Measurements from ENCODE around the gene CASP7. TPM values are rescaled to one million over a fixed set of nuclear protein-coding genes. Genes with fewer than 3 reads are reported as not detected.

CASP7 gene
- total RNA-seq, 1 donor from 2014 or later = 11.8 TPM

- Mint-ChIP-seq H3K27me3 (ENCODE audit: low read depth) (no peaks in the 10 kb centered on the region), H3K9me3 (peaks cover 5% of the 10 kb centered on the region), H3K4me3 (no peak overlapping the region), H3K27ac (no peak overlapping the region), H3K4me1 (peaks cover 22% of the 10 kb centered on the region), H3K36me3 (peaks cover 13% of the 10 kb centered on the region)
- no peak for TF ChIP-seq CTCF (IDR thresholded peaks at IDR 0.05; ENCODE audit: unreplicated experiment)
- no peak for DNase-seq (ENCODE audit: low spot score in 2 of 2, unreplicated experiment in 2 of 2)
Observed at GRCh38 chr10:113713640-113713982, 33.9 kb downstream of the CASP7 start.

GRCh38 chr10:113716109-113716910, 36.6 kb downstream of the CASP7 start:
- Mint-ChIP-seq H3K4me3 (no peak overlapping the region), H3K27ac (no peak overlapping the region), H3K27me3 (ENCODE audit: low read depth) (no peaks in the 10 kb centered on the region), H3K36me3 (peaks cover 24% of the 10 kb centered on the region), H3K9me3 (peaks cover 5% of the 10 kb centered on the region), H3K4me1 (peaks cover 7% of the 10 kb centered on the region)
- TF ChIP-seq CTCF (IDR thresholded peaks at IDR 0.05; ENCODE audit: unreplicated experiment) = no peak
- DNase-seq (ENCODE audit: low spot score in 2 of 2, unreplicated experiment in 2 of 2) = no peak

GRCh38 chr10:113718969-113719822, 39.5 kb downstream of the CASP7 start:
- Mint-ChIP-seq H3K27ac (no peak overlapping the region), H3K9me3 (peaks cover 5% of the 10 kb centered on the region), H3K4me1 (no peaks in the 10 kb centered on the region), H3K27me3 (ENCODE audit: low read depth) (no peaks in the 10 kb centered on the region), H3K36me3 (peaks cover 29% of the 10 kb centered on the region), H3K4me3 (no peak overlapping the region)
- no peak for DNase-seq (ENCODE audit: low spot score in 2 of 2, unreplicated experiment in 2 of 2)
- TF ChIP-seq CTCF (IDR thresholded peaks at IDR 0.05; ENCODE audit: unreplicated experiment) = no peak

GRCh38 chr10:113720386-113720785, 40.7 kb downstream of the CASP7 start:
- H3K4me3 Mint-ChIP-seq = no peak overlapping the region
- H3K27me3 Mint-ChIP-seq (ENCODE audit: low read depth) = no peaks in the 10 kb centered on the region
- no peaks in the 10 kb centered on the region for H3K4me1 Mint-ChIP-seq
- TF ChIP-seq CTCF (IDR thresholded peaks at IDR 0.05; ENCODE audit: unreplicated experiment) = no peak
- H3K9me3 Mint-ChIP-seq = peaks cover 5% of the 10 kb centered on the region
- H3K27ac Mint-ChIP-seq = no peak overlapping the region
- no peak for DNase-seq (ENCODE audit: low spot score in 2 of 2, unreplicated experiment in 2 of 2)
- peaks cover 33% of the 10 kb centered on the region for H3K36me3 Mint-ChIP-seq

- Mint-ChIP-seq H3K4me1 (no peaks in the 10 kb centered on the region), H3K27me3 (ENCODE audit: low read depth) (peaks cover 12% of the 10 kb centered on the region), H3K9me3 (peaks cover 9% of the 10 kb centered on the region), H3K27ac (no peak overlapping the region), H3K4me3 (no peak overlapping the region), H3K36me3 (peaks cover 20% of the 10 kb centered on the region)
- TF ChIP-seq CTCF (IDR thresholded peaks at IDR 0.05; ENCODE audit: unreplicated experiment) = no peak
- DNase-seq (ENCODE audit: low spot score in 2 of 2, unreplicated experiment in 2 of 2) = no peak
Observed at GRCh38 chr10:113732160-113732881, 52.6 kb downstream of the CASP7 start.

Measured in mesothelial cell of epicardium (in vitro differentiated cells).